AG09319 (cell line): ENCODE measurements around the gene OTUB2.

ENCODE experiments used
- DNase-seq: peaks from one replicate; pipeline ENCODE4 v3.0.0-alpha.2; 2010; ENCODE audit warnings: low read depth; ENCODE audit errors: extremely low read depth
- CTCF ChIP-seq: IDR thresholded peaks from 2 replicates; pipeline ENCODE4 v1.5.1; 2011; ENCODE audit warnings: low read depth, mild to moderate bottlenecking, inconsistent platforms, low read length, moderate library complexity

The OTUB2 gene

GRCh38 chr14:94021001-94021400 lies 5.1 kb upstream of the OTUB2 start:
- no peak for TF ChIP-seq CTCF
- DNase-seq = no peak

- no peak for DNase-seq
- TF ChIP-seq CTCF = no peak
Observed at GRCh38 chr14:94021416-94022157, 4.6 kb upstream of the OTUB2 start.

- no peak for TF ChIP-seq CTCF
- DNase-seq = no peak
Observed at GRCh38 chr14:94022532-94023411, 3.4 kb upstream of the OTUB2 start.

DNA sequence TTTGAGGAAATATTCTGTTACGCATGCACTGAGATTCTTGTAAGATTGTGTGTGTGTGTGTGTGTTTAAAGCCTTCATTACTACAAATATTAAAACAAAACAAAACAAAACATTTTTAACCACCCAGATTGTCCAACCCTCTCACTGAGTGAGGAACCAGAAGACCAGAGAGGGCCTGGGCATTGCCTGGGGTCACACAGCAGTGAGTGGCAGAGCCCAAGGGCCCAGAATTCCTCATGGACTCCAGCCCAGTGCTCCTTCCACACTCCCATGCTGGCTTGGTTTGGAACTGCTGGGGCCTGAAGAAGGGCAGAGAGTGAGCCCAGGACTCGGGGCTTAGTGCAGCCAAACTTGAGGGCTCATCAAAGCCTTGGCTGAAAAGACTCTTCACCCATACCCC lies 1.6 kb upstream of the OTUB2 start:
- no peak for DNase-seq
- no peak for TF ChIP-seq CTCF

DNA sequence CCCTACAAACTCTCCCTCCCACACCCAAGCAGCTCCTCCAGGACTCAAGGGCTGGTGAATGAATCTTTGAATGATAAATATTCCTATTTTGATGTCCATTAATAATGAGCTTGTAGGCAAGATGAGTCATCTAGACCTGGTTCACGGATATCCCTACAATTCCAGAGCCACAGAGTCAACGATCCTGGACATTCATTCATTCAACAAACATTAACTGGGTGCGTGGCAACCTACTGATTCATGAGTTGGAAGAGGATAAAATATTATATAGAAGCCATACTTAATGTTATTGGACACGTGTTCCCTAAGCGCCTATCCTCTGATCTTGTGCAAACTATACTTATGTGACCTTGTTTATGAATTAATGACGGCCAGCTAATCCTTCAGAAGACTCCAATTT lies 420 bp upstream of the OTUB2 start:
- DNase-seq = no peak
- TF ChIP-seq CTCF = no peak

GRCh38 chr14:94026889-94027469 lies 839 bp downstream of the OTUB2 start:
- DNase-seq = no peak
- no peak for TF ChIP-seq CTCF
